CD14-positive monocyte (primary cell): Measurements from ENCODE around the gene EIF4H. TPM values are rescaled to one million over a fixed set of nuclear protein-coding genes. Genes with fewer than 3 reads are reported as not detected.
"Not testable (repeated sequence)": the region's sequence is repeated elsewhere in the genome, so short reads cannot be mapped to it uniquely, and the experiment has no call there.

Source experiments
- DNase-seq, 3 donors: peaks; one replicate each; pipeline ENCODE4 v3.0.0-alpha.2; 2011 to 2022
- H2AFZ ChIP-seq: 2 replicates; pipeline ENCODE4 v1.6.0; 2012; ENCODE audit warnings: mild to moderate bottlenecking, low read depth, low read length, inconsistent platforms; ENCODE audit not compliant: insufficient read depth, poor library complexity, severe bottlenecking
- H3K27ac ChIP-seq, 2 donors: 1 replicate in 1 of 2; 2 replicates in 1 of 2; pipeline ENCODE4 v1.5.1; 2012 to 2013; ENCODE audit warnings: low read length in 2 of 2, control low read depth in 1 of 2, inconsistent platforms in 1 of 2, low read depth in 1 of 2, mild to moderate bottlenecking in 1 of 2
- H3K27me3 ChIP-seq, 2 donors: one replicate each; pipeline versions ENCODE4 v1.6.0 to v1.6.1; 2011 to 2013; ENCODE audit warnings: low read length in 2 of 2; ENCODE audit not compliant: control insufficient read depth in 2 of 2, insufficient read depth in 2 of 2
- H3K36me3 ChIP-seq, 2 donors: replicated peaks in 1 of 2; 1 replicate in 1 of 2; 2 replicates in 1 of 2; pipeline versions ENCODE4 v1.5.1 to v1.6.1; 2012 to 2013; ENCODE audit warnings: low read length in 2 of 2, control low read depth in 1 of 2, inconsistent platforms in 1 of 2, mild to moderate bottlenecking in 1 of 2; ENCODE audit not compliant: insufficient read depth in 2 of 2, control insufficient read depth in 1 of 2
- H3K4me1 ChIP-seq, 2 donors: 1 replicate in 1 of 2; 2 replicates in 1 of 2; pipeline versions ENCODE4 v1.5.1 to v1.6.1; 2012 to 2013; ENCODE audit warnings: low read length in 2 of 2, control low read depth in 1 of 2, inconsistent platforms in 1 of 2, mild to moderate bottlenecking in 1 of 2, moderate library complexity in 1 of 2; ENCODE audit not compliant: insufficient read depth in 2 of 2, control insufficient read depth in 1 of 2
- H3K4me2 ChIP-seq: replicated peaks from 2 replicates; pipeline ENCODE3; 2012; ENCODE audit warnings: low read length, moderate library complexity, mild to moderate bottlenecking; ENCODE audit not compliant: poor library complexity, severe bottlenecking; ENCODE audit errors: extremely low read depth
- H3K4me3 ChIP-seq, 3 experiments: fragments of 200-600 bp in 1 of 3; sonication (generic) in 1 of 3; replicated peaks in 1 of 3; 1 replicate in 2 of 3; 2 replicates in 1 of 3; pipeline ENCODE4 v1.5.1; 2011 to 2013; ENCODE audit warnings: low read length in 3 of 3, mild to moderate bottlenecking in 3 of 3, control low read depth in 2 of 3, low read depth in 2 of 3, inconsistent platforms in 1 of 3, moderate library complexity in 1 of 3
- H3K79me2 ChIP-seq: 2 replicates; pipeline ENCODE4 v1.6.0; 2012; ENCODE audit warnings: mild to moderate bottlenecking, control low read depth, inconsistent platforms, low read length, moderate library complexity; ENCODE audit not compliant: insufficient read depth
- H3K9ac ChIP-seq: 2 replicates; pipeline ENCODE4 v1.6.0; 2017; ENCODE audit warnings: low read length, mild to moderate bottlenecking; ENCODE audit not compliant: insufficient read depth, poor library complexity, severe bottlenecking
- H3K9me3 ChIP-seq, 2 donors: replicated peaks in 1 of 2; 1 replicate in 1 of 2; 2 replicates in 1 of 2; pipeline versions ENCODE4 v1.5.1 to v1.6.1; 2012 to 2013; ENCODE audit warnings: low read length in 2 of 2, control low read depth in 1 of 2; ENCODE audit not compliant: control insufficient read depth in 1 of 2, insufficient read depth in 1 of 2
- H4K20me1 ChIP-seq: 2 replicates; pipeline ENCODE4 v1.6.0; 2012; ENCODE audit warnings: mild to moderate bottlenecking, low read length, control low read depth, moderate library complexity; ENCODE audit not compliant: insufficient read depth
- H3K27ac Mint-ChIP-seq, 7 donors: one replicate each; pipeline ENCODE4 v1.8.0; 2020; ENCODE audit warnings: mild to moderate bottlenecking in 7 of 7, mixed read lengths in 7 of 7, moderate library complexity in 6 of 7, inconsistent platforms in 2 of 7
- H3K27me3 Mint-ChIP-seq, 3 donors: one replicate each; pipeline ENCODE4 v1.8.0; 2021 to 2022; ENCODE audit warnings: low read depth in 3 of 3, mild to moderate bottlenecking in 3 of 3, mixed read lengths in 3 of 3, moderate library complexity in 3 of 3, inconsistent platforms in 1 of 3
- H3K36me3 Mint-ChIP-seq, 2 donors: one replicate each; pipeline ENCODE4 v1.8.0; 2020; ENCODE audit warnings: mixed read lengths in 2 of 2, inconsistent platforms in 1 of 2, mild to moderate bottlenecking in 1 of 2
- H3K4me1 Mint-ChIP-seq: one replicate; pipeline ENCODE4 v1.8.0; 2020; ENCODE audit warnings: mild to moderate bottlenecking, mixed read lengths
- H3K4me3 Mint-ChIP-seq, 2 donors: one replicate each; pipeline ENCODE4 v1.8.0; 2020; ENCODE audit warnings: mild to moderate bottlenecking in 2 of 2, mixed read lengths in 2 of 2, moderate library complexity in 1 of 2
- H3K9me3 Mint-ChIP-seq, 7 donors: one replicate each; pipeline ENCODE4 v1.8.0; 2020 to 2022; ENCODE audit warnings: mixed read lengths in 7 of 7, mild to moderate bottlenecking in 6 of 7, moderate library complexity in 6 of 7, inconsistent platforms in 2 of 7
- CTCF ChIP-seq: fragments of 200-600 bp; IDR thresholded peaks from one replicate; pipeline ENCODE4 v1.8.0; 2022; ENCODE audit warnings: antibody characterized with exemption, mild to moderate bottlenecking
- WGBS: methylation state at CpG from one replicate; pipeline ENCODE4 v1.1.5; 2013; ENCODE audit warnings: missing lambda C conversion rate; ENCODE audit not compliant: insufficient coverage; 5-methylcytosine and 5-hydroxymethylcytosine counted together
- intact Hi-C, 2 donors: fragments of 100-400 bp; cut with micrococcal nuclease; formaldehyde crosslinking; loops; one replicate each; pipeline versions ENCODE4 v1.15.0 to v1.15.1; 2023
- polyA plus RNA-seq, 3 donors: library from polyadenylated mRNA; depleted of rRNA in 1 of 3; unstranded in 2 of 3; stranded (reverse) in 1 of 3; fragments of 300-500 nt in 2 of 3; fragments of >200 nt in 1 of 3; fragmentation: Illumina TruSeq in 2 of 3; gene quantifications; 1 replicate in 2 of 3; 2 replicates in 1 of 3; pipeline ENCODE4 v1.2.3, GENCODE V29; 2012 to 2021

EIF4H gene
- polyA plus RNA-seq, 3 donors = 162 to 234 (median 206) TPM

DNA sequence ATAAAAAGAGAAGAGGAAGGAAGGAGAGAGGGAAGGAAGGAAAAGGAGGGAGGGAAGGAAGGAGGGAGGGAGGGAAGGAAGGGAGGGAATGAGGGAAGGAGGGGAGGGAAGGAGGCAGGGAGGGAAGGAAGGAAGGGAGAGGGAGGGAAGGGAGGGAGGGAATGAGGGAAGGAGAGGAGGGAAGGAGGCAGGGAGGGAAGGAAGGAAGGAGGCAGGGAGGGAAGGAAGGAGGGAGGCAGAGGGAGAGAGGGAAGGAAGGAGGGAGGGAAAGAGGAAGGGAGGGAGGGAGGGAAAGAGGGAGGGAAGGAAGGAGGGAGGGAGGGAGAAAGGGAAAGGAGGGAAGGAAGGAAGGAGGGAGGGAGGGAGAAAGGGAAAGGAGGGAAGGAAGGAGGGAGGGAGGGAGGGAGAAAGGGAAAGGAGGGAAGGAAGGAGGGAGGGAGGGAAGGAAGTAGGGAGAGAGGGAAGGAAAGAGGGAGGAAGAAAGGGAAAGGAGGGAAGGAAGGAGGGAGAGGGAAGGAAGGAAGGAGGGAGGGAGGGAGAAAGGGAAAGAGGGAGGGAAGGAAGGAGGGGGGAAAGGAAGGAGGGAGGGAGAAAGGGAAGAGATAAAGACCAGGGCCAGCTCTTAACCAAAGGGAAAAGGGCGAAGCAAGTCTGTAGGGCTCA, 29.9 kb downstream of the EIF4H start:
- Histone ChIP-seq H3K4me2 (peak overlapping the region; percentile 52), H3K9me3 (no peaks in the 10 kb centered on the region), H4K20me1 (no peaks in the 10 kb centered on the region), H3K27me3 (no peaks in the 10 kb centered on the region), H2AFZ (no peak overlapping the region), H3K79me2 (peaks cover 17% of the 10 kb centered on the region), H3K27ac (no peak overlapping the region), H3K4me1 (peaks cover 37 to 43% of the 10 kb centered on the region in 2 donors), H3K9ac (no peak overlapping the region), H3K36me3 (no peaks in the 10 kb centered on the region), H3K4me3 (peak overlapping the region in 1 of 3 experiments; percentile 48)
- peaks cover 0 to 3% (median 0%) of the 10 kb centered on the region in 7 donors for H3K9me3 Mint-ChIP-seq
- H3K36me3 Mint-ChIP-seq = peaks cover 0 to 5% of the 10 kb centered on the region in 2 donors
- WGBS = 71% methylated on average over 1 of the region's 1 CpG
- peak overlapping the region in 1 of 2 donors; percentile 46 for H3K4me3 Mint-ChIP-seq
- H3K27ac Mint-ChIP-seq = peak overlapping the region in 1 of 7 donors; percentile 48
- intact Hi-C loops = no loop called here
- H3K27me3 Mint-ChIP-seq = peaks cover 0 to 6% (median 0%) of the 10 kb centered on the region in 3 donors
- DNase-seq = no peak
- TF ChIP-seq CTCF = no peak
- H3K4me1 Mint-ChIP-seq = peaks cover 41% of the 10 kb centered on the region

DNA sequence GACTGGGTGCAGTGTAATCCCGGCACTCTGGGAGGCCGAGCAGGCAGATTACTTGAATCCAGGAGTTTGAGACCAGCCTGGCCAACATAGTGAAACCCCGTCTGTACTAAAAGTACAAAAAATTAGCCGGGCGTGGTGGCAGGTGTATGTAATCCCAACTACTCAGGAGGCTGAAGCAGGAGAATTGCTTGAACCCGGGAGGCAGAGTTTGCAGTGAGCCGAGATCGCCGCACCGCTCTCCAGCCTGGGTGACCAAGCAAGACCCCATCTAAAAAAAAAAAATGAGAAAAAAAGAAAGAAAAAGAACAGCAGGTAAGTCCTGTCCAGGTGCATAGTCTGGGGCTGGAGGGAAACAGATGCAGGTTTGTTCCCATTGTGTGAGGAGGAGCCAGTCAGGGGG, 31.9 kb downstream of the EIF4H start:
- 90% methylated on average over 10 of the region's 10 CpGs for WGBS
- H3K4me3 ChIP-seq, DNase-seq, H3K4me3 Mint-ChIP-seq, H3K36me3 Mint-ChIP-seq, H3K27me3 Mint-ChIP-seq, H3K9me3 ChIP-seq, H3K9me3 Mint-ChIP-seq, H4K20me1 ChIP-seq, H3K27ac ChIP-seq, H3K27me3 ChIP-seq, H3K9ac ChIP-seq, H3K36me3 ChIP-seq, H3K4me2 ChIP-seq, H3K27ac Mint-ChIP-seq: not testable (repeated sequence)
- H3K4me1 Mint-ChIP-seq = peaks cover 48% of the 10 kb centered on the region
- Histone ChIP-seq H3K79me2 (peaks cover 37% of the 10 kb centered on the region), H2AFZ (peak overlapping the region; percentile 89), H3K4me1 (peaks cover 41 to 49% of the 10 kb centered on the region in 2 donors)
- intact Hi-C loops = loop anchor here (2.0 to 5.0 kb wide), 4 partner anchors 36 to 195 kb away; partner anchors contain the start of gene CLIP2 (in 1 of the 2)
